ENCODE results near the gene RABL6. TPM values are rescaled to one million over a fixed set of nuclear protein-coding genes. Genes with fewer than 3 reads are reported as not detected.

RABL6 gene
- total RNA-seq, 2 donors from 2014 or later: 159 to 206 TPM

- WGBS, 2 experiments (ENCODE audit: insufficient coverage in 1 of 2, insufficient read length in 1 of 2): 95 to 96% methylated on average over 15 to 22 of the region's 22 CpGs
- Mint-ChIP-seq H3K27ac (no peak overlapping the region), H3K4me1 (peaks cover 3% of the 10 kb centered on the region), H3K9me3 (no peaks in the 10 kb centered on the region), H3K27me3 (ENCODE audit: insufficient read depth) (no peaks in the 10 kb centered on the region), H3K36me3 (ENCODE audit: low read depth) (peaks cover 28% of the 10 kb centered on the region), H3K4me3 (no peak overlapping the region)
- H3K27ac ChIP-seq (ENCODE audit: low read depth, low read length): peak overlapping the region; percentile 24
- DNase-seq: peak; percentile 44
- no peak overlapping the region for H3K4me3 ChIP-seq (ENCODE audit: low read length)
- no peak for TF ChIP-seq CTCF (conservative IDR thresholded peaks at IDR 0.05)
- H3K4me1 ChIP-seq (ENCODE audit: control insufficient read depth, insufficient read depth, low read length): no peaks in the 10 kb centered on the region
- H3K9me3 ChIP-seq (ENCODE audit: control insufficient read depth, low read length): no peaks in the 10 kb centered on the region
- H3K27me3 ChIP-seq (ENCODE audit: control insufficient read depth, insufficient read depth, low read length, poor library complexity, severe bottlenecking): no peaks in the 10 kb centered on the region
- H3K9ac ChIP-seq (ENCODE audit: extremely low read depth, low read length, poor library complexity, severe bottlenecking): no peak overlapping the region
- H3K36me3 ChIP-seq (ENCODE audit: control insufficient read depth, insufficient read depth, low read length): peaks cover 34% of the 10 kb centered on the region
These were observed 53.5 kb downstream of the RABL6 start for GRCh38 chr9:136860933-136861873.

GRCh38 chr9:136861874-136862457 lies 54.2 kb downstream of the RABL6 start:
- H3K4me1 ChIP-seq (ENCODE audit: control insufficient read depth, insufficient read depth, low read length): no peaks in the 10 kb centered on the region
- peaks cover 28% of the 10 kb centered on the region for H3K36me3 Mint-ChIP-seq (ENCODE audit: low read depth)
- peak; percentile 29 for DNase-seq
- H3K36me3 ChIP-seq (ENCODE audit: control insufficient read depth, insufficient read depth, low read length): peaks cover 34% of the 10 kb centered on the region
- no peak overlapping the region for H3K4me3 Mint-ChIP-seq
- WGBS, 2 experiments (ENCODE audit: insufficient coverage in 1 of 2, insufficient read length in 1 of 2): 94 to 95% methylated on average over 18 to 26 of the region's 26 CpGs
- H3K27me3 Mint-ChIP-seq (ENCODE audit: insufficient read depth): no peaks in the 10 kb centered on the region
- no peak overlapping the region for H3K27ac Mint-ChIP-seq
- H3K9me3 Mint-ChIP-seq: peaks cover 2% of the 10 kb centered on the region
- H3K9ac ChIP-seq (ENCODE audit: extremely low read depth, low read length, poor library complexity, severe bottlenecking): no peak overlapping the region
- no peak for TF ChIP-seq CTCF (conservative IDR thresholded peaks at IDR 0.05)
- H3K4me1 Mint-ChIP-seq: peaks cover 3% of the 10 kb centered on the region
- H3K27ac ChIP-seq (ENCODE audit: low read depth, low read length): no peak overlapping the region
- H3K27me3 ChIP-seq (ENCODE audit: control insufficient read depth, insufficient read depth, low read length, poor library complexity, severe bottlenecking): no peaks in the 10 kb centered on the region
- H3K9me3 ChIP-seq (ENCODE audit: control insufficient read depth, low read length): peaks cover 1% of the 10 kb centered on the region
- no peak overlapping the region for H3K4me3 ChIP-seq (ENCODE audit: low read length)

- WGBS, 2 experiments (ENCODE audit: insufficient coverage in 1 of 2, insufficient read length in 1 of 2): 97 to 98% methylated on average over 19 to 31 of the region's 31 CpGs
- peak; percentile 29 for DNase-seq
- Mint-ChIP-seq H3K36me3 (ENCODE audit: low read depth) (peaks cover 34% of the 10 kb centered on the region), H3K4me3 (no peak overlapping the region), H3K4me1 (peaks cover 3% of the 10 kb centered on the region), H3K27me3 (ENCODE audit: insufficient read depth) (no peaks in the 10 kb centered on the region), H3K27ac (no peak overlapping the region), H3K9me3 (peaks cover 12% of the 10 kb centered on the region)
- Histone ChIP-seq H3K4me3 (ENCODE audit: low read length) (no peak overlapping the region), H3K36me3 (ENCODE audit: control insufficient read depth, insufficient read depth, low read length) (peaks cover 34% of the 10 kb centered on the region), H3K27ac (ENCODE audit: low read depth, low read length) (no peak overlapping the region), H3K9me3 (ENCODE audit: control insufficient read depth, low read length) (peaks cover 12% of the 10 kb centered on the region), H3K9ac (ENCODE audit: extremely low read depth, low read length, poor library complexity, severe bottlenecking) (no peak overlapping the region), H3K27me3 (ENCODE audit: control insufficient read depth, insufficient read depth, low read length, poor library complexity, severe bottlenecking) (no peaks in the 10 kb centered on the region), H3K4me1 (ENCODE audit: control insufficient read depth, insufficient read depth, low read length) (no peaks in the 10 kb centered on the region)
- TF ChIP-seq CTCF (conservative IDR thresholded peaks at IDR 0.05): no peak
These were observed 55.3 kb downstream of the RABL6 start for GRCh38 chr9:136862849-136863622.

Measured in endodermal cell (in vitro differentiated cells).